ENCODE data around the gene HIP1. TPM values are rescaled to one million over a fixed set of nuclear protein-coding genes. Genes with fewer than 3 reads are reported as not detected.

The HIP1 gene
- total RNA-seq, 1 experiment from 2014 or later = 11.1 TPM

DNA sequence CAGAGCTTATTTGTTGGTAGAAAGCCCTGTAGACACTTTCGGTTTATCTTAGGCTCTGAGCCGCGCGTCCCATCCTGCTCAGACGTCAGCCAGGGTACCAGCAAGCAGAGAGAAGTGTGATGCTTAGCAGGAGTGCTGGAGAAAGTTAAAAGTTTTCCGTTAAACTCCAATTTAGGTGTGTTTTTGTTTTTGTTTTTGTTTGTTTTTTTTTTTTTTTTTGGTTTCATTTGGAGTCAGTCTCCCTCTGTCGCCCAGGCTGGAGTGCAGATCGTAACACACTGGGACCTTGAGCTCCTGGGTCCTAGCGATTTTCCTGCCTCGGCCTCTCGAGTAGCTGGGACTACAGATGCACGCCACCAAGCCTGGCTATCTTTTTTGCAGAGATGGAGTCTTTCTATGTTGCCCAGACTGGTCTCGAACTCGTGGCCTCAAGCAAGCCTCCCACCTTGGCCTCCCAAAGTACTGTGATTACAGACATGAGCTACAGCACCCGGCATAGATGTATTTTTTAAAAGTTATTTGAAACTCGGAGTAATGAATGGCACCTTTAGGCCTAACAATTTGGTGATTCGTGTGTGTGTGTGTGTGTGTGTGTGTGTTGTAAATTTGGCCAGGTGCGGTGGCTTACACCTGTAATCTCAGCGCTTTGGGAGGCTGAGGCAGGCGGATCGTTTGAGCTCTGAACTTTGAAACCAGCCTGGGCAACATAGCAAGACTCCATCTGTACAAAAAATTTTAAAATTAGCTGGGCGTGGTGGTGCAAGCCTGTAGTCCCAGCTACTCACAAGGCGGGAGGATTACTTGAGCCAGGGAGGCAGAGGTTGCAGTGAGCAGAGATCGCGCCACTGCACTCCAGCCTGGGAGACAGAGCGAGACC, 1.3 kb upstream of the HIP1 start:
- no peaks in the 10 kb centered on the region for H3K9me3 Mint-ChIP-seq (ENCODE audit: unreplicated experiment)
- no peaks in the 10 kb centered on the region for H3K27me3 Mint-ChIP-seq (ENCODE audit: insufficient read depth, unreplicated experiment)
- no TSS peak for BruUV-seq (replicated peaks)
- ChIA-PET CTCF (interaction anchor here (0.7 to 1.7 kb wide), 2 partner anchors 16 to 22 kb away, joined by 4 to 7 read pairs; no protein-coding TSS in a partner anchor), POLR2A (interaction anchor here (0.6 to 3.7 kb wide), 5 partner anchors 12 to 70 kb away, joined by 3 to 20 read pairs (median 3); no protein-coding TSS in a partner anchor)
- no peak for DNase-seq (ENCODE audit: unreplicated experiment)
- H3K27ac Mint-ChIP-seq (ENCODE audit: low read depth, unreplicated experiment) = no peak overlapping the region
- H3K4me3 Mint-ChIP-seq (ENCODE audit: unreplicated experiment) = peak overlapping the region; percentile 84
- peaks cover 6% of the 10 kb centered on the region for H3K4me1 Mint-ChIP-seq (ENCODE audit: insufficient read depth, unreplicated experiment)
- intact Hi-C loops (cut with micrococcal nuclease) = no loop called here
- peaks cover 6% of the 10 kb centered on the region for H3K36me3 Mint-ChIP-seq (ENCODE audit: insufficient read depth, unreplicated experiment)
- TF ChIP-seq, protein P1, sequence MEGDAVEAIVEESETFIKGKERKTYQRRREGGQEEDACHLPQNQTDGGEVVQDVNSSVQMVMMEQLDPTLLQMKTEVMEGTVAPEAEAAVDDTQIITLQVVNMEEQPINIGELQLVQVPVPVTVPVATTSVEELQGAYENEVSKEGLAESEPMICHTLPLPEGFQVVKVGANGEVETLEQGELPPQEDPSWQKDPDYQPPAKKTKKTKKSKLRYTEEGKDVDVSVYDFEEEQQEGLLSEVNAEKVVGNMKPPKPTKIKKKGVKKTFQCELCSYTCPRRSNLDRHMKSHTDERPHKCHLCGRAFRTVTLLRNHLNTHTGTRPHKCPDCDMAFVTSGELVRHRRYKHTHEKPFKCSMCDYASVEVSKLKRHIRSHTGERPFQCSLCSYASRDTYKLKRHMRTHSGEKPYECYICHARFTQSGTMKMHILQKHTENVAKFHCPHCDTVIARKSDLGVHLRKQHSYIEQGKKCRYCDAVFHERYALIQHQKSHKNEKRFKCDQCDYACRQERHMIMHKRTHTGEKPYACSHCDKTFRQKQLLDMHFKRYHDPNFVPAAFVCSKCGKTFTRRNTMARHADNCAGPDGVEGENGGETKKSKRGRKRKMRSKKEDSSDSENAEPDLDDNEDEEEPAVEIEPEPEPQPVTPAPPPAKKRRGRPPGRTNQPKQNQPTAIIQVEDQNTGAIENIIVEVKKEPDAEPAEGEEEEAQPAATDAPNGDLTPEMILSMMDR (IDR thresholded peaks at IDR 0.05; ENCODE audit: unreplicated experiment) = no peak

DNA sequence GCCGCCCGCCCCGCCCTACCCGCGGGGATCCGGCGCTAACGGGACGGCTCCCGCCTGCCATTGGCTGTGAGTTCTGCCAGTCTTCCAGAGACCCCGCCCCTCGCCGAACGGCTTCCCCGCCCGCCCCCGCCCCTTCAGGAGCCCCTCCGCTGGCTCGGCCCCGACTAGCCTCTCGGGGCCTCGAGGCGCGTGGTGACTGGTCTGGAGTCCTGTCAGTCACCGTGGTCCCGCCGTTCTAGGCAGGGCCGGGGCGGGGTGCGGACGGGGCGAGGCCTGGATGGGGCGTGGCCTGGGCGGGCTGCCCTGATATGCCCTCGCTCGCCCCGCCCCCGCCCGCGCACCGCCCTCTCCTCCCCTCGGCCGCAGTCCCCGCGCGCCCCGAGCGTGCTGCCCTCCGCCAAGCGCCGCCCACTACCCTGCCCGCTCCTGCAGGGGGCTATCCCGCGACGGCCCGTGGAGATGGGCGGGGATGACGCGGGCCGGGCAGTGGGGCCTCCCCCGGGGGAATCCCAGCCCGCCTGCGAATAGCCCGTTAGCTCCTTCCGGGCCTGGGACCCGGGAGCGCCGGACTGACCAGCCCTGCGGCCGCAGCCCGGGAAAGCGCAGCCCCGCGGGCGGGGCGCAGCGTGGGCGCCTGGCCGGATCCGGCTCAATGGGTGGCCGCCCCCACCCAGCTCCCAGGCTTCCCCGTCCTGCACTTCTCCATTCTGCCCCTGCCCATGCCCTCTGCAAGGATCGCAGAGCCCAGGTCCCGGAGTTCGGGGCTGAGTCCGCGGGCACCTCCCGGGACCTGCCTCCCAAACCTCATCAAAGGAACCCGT, 444 bp upstream of the HIP1 start:
- intact Hi-C loops (cut with micrococcal nuclease) = no loop called here
- H3K4me1 Mint-ChIP-seq (ENCODE audit: insufficient read depth, unreplicated experiment) = peaks cover 11% of the 10 kb centered on the region
- no TSS peak for BruUV-seq (replicated peaks)
- H3K4me3 Mint-ChIP-seq (ENCODE audit: unreplicated experiment) = peak overlapping the region; percentile 84
- H3K27me3 Mint-ChIP-seq (ENCODE audit: insufficient read depth, unreplicated experiment) = no peaks in the 10 kb centered on the region
- TF ChIP-seq, protein P1 (IDR thresholded peaks at IDR 0.05; ENCODE audit: unreplicated experiment) = no peak
- peak; percentile 98 for DNase-seq (ENCODE audit: unreplicated experiment)
- H3K27ac Mint-ChIP-seq (ENCODE audit: low read depth, unreplicated experiment) = peak overlapping the region; percentile 78
- H3K9me3 Mint-ChIP-seq (ENCODE audit: unreplicated experiment) = no peaks in the 10 kb centered on the region
- ChIA-PET CTCF (interaction anchor here (0.6 to 0.8 kb wide), 2 partner anchors 23 to 178 kb away, joined by 3 read pairs; no protein-coding TSS in a partner anchor), POLR2A (interaction anchor here (0.6 to 3.7 kb wide), 5 partner anchors 11 to 211 kb away, joined by 3 to 20 read pairs (median 4); no protein-coding TSS in a partner anchor)
- peaks cover 6% of the 10 kb centered on the region for H3K36me3 Mint-ChIP-seq (ENCODE audit: insufficient read depth, unreplicated experiment)

DNA sequence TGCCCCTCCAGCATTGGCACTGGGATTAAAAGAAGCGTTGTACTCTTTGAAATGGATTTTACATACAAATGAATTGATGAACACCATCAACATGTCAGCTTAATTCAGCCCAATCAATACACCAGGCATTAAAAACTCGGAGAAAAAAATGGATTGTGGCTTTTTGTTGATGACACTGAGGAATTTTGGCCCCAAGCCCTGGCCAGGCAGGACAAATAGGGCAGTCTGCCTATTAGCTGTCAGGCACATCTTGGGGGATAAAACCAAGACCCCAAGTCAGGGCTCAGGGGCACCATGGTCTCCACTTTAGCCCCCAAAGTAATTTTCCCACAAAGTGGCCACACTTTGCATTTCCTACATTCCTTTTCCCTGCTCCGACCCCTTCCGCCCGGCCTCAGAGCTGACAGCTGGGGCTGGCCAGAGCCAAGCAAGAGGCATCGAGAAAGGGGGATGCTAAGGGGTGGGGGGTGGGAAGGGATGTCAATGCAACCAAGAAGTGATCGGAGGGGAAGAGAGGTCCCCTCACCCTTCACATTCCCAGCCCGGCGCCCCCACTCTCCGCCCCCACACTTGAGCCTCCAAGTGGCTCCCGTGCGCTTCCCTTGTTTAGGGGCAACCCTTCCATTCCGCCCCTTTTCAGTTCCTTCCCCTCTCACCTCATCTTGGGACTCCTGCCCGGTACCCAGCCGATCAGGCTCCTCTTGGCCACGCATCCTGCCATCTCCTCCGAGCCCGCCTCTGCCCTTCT, 711 bp downstream of the HIP1 start:
- Mint-ChIP-seq H3K4me1 (ENCODE audit: insufficient read depth, unreplicated experiment) (peaks cover 13% of the 10 kb centered on the region), H3K9me3 (ENCODE audit: unreplicated experiment) (no peaks in the 10 kb centered on the region), H3K27ac (ENCODE audit: low read depth, unreplicated experiment) (peak overlapping the region; percentile 78), H3K27me3 (ENCODE audit: insufficient read depth, unreplicated experiment) (no peaks in the 10 kb centered on the region), H3K36me3 (ENCODE audit: insufficient read depth, unreplicated experiment) (peaks cover 6% of the 10 kb centered on the region), H3K4me3 (ENCODE audit: unreplicated experiment) (peak overlapping the region; percentile 84)
- CTCF ChIA-PET = interaction anchor here (0.6 kb wide), 1 partner anchor 177 kb away, joined by 3 read pairs; no protein-coding TSS in a partner anchor
- POLR2A ChIA-PET = interaction anchor here (1.5 to 3.7 kb wide), 2 partner anchors 10 to 210 kb away, joined by 4 to 20 read pairs; no protein-coding TSS in a partner anchor
- no peak for DNase-seq (ENCODE audit: unreplicated experiment)
- BruUV-seq (replicated peaks) = no TSS peak
- intact Hi-C loops (cut with micrococcal nuclease) = no loop called here
- TF ChIP-seq, protein P1 (IDR thresholded peaks at IDR 0.05; ENCODE audit: unreplicated experiment) = no peak

Data from MCF 10A (cell line).